HAP-1 (cell line): ENCODE results near the gene CDC42SE2.
A peak's percentile ranks its signal among the peaks of the same experiment; 100 is the strongest.
"Not testable (repeated sequence)": the region's sequence is repeated elsewhere in the genome, so short reads cannot be mapped to it uniquely, and the experiment has no call there.

Source experiments
- DNase-seq, 2 experiments: peaks; one replicate each; pipeline ENCODE4 v3.0.0-alpha.2; 2016 to 2020; ENCODE audit warnings: low spot score in 2 of 2
- H3K27me3 ChIP-seq: fragments of 250-450 bp; sonication (Bioruptor Pico); 2 replicates; pipeline ENCODE4 v1.5.1; 2020; ENCODE audit warnings: low read depth, mild to moderate bottlenecking, moderate library complexity
- H3K36me3 ChIP-seq: fragments of 250-450 bp; sonication (Bioruptor Pico); replicated peaks from 2 replicates; pipeline ENCODE4 v1.5.1; 2020; ENCODE audit warnings: mild to moderate bottlenecking
- H3K4me1 ChIP-seq: fragments of 250-450 bp; sonication (Bioruptor Pico); 2 replicates; pipeline ENCODE4 v1.5.1; 2020; ENCODE audit warnings: mild to moderate bottlenecking
- H3K4me3 ChIP-seq: fragments of 250-450 bp; sonication (Bioruptor Pico); 2 replicates; pipeline ENCODE4 v1.5.1; 2020; ENCODE audit warnings: mild to moderate bottlenecking, moderate library complexity
- H3K9me3 ChIP-seq: fragments of 250-450 bp; sonication (Bioruptor Pico); 2 replicates; pipeline ENCODE4 v1.5.1; 2020; ENCODE audit warnings: mild to moderate bottlenecking, moderate library complexity
- in situ Hi-C: fragments of 300-500 bp; cut with MboI; formaldehyde crosslinking; loops from 3 replicates; pipeline ENCODE4 v1.14.3; 2020; ENCODE audit warnings: low sequenced_read_pairs, inconsistent platforms, mixed read lengths

Gene CDC42SE2

GRCh38 chr5:131260895-131261294 lies 3.0 kb upstream of the CDC42SE2 start:
- in situ Hi-C loops = no loop called here
- Histone ChIP-seq H3K36me3 (no peaks in the 10 kb centered on the region), H3K4me1 (peaks cover 24% of the 10 kb centered on the region)

DNA sequence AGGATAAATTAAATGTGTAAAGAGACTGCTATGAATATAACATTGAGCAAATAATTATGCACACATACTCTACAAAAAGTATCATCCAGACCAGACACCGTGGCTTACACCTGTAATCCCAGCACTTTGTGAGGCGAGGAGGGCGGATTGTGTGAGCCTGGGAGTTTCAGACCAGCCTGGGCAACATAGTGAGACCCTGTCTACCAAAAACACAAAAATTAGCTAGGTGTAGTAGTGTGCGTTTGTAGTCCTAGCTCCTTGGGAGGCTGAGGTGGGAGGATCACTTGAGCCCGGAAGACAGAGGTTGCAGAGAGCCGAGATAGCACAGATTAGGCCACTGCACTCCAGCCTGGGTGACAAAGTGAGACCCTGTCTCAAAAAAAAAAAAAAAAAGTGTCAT lies 2.4 kb upstream of the CDC42SE2 start:
- DNase-seq = no peak
- Histone ChIP-seq H3K27me3 (no peaks in the 10 kb centered on the region), H3K4me3 (no peak overlapping the region), H3K36me3 (no peaks in the 10 kb centered on the region), H3K9me3 (no peaks in the 10 kb centered on the region), H3K4me1 (peaks cover 27% of the 10 kb centered on the region)
- in situ Hi-C loops = no loop called here

More at GRCh38 chr5:131260895-131261294, 3.0 kb upstream of the CDC42SE2 start:
- no peaks in the 10 kb centered on the region for H3K27me3 ChIP-seq
- H3K4me3 ChIP-seq = no peak overlapping the region
- H3K9me3 ChIP-seq = no peaks in the 10 kb centered on the region
- no peak for DNase-seq

- no peak for DNase-seq
- in situ Hi-C loops = no loop called here
- Histone ChIP-seq H3K4me3 (peak overlapping the region; percentile 83), H3K9me3 (no peaks in the 10 kb centered on the region), H3K27me3 (no peaks in the 10 kb centered on the region), H3K36me3 (no peaks in the 10 kb centered on the region), H3K4me1 (peaks cover 20% of the 10 kb centered on the region)
Observed at GRCh38 chr5:131262953-131263541, 806 bp upstream of the CDC42SE2 start.

DNA sequence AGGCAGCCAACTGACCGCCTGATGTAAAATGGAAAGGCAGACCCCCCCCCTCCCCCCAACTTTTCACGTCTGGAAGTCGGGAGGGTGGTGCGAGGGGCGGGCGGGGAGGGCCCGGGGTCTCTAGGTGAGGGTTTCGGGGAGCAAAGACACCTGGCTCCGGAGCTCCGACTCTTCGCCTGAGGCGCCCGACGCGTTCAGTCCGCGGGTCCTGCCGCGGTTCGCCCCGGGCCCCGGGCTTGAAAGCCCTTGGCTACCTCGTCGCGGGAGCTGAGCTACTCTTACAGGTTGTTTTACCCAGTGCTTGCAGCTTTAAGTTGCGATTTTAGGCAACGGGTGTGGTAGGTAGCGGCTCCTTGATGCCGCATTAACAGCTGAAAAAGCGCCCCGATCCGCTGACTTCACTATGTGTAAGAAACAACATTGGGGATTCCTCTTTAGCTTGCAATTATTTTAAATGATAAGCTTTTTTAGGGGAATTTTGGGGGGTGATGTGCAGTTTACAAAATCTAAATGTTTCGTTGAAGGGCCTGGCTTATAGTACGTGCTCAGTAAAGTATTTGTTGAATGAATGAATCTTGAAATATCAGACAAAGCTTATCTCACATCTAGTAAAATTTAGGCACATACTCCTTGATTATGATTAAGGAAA lies 722 bp downstream of the CDC42SE2 start:
- Histone ChIP-seq H3K4me1 (peaks cover 15% of the 10 kb centered on the region), H3K9me3 (no peaks in the 10 kb centered on the region), H3K36me3 (no peaks in the 10 kb centered on the region), H3K4me3 (peak overlapping the region; percentile 83), H3K27me3 (no peaks in the 10 kb centered on the region)
- peak; percentile 49 to 63 for DNase-seq
- in situ Hi-C loops = no loop called here

DNA sequence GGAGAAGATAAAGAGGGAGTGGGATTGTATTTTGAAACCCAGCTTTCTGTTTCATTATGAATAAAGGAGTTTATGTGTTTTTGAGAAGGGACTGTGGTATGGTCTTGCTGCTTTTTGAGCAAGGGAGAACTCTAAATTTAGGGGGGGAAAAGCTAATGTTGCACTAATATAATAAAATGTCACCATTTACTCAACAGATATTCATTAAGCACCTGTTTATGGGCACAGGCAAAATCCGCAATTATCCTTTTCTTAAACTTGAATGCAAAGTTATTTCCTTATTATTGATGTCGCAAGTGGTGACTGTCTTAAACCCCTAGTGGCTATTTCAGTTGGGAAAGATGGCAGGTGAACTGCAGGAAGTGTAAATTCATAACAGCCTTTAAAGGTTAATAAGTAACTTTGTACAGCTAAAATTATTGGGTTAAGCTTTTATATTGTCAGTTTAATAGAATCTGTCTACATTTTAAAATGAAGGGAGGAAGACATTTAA lies 1.5 kb downstream of the CDC42SE2 start:
- peak in 1 of 2 experiments; percentile 39 for DNase-seq
- Histone ChIP-seq H3K4me3 (peak overlapping the region; percentile 83), H3K36me3 (no peaks in the 10 kb centered on the region), H3K9me3 (no peaks in the 10 kb centered on the region), H3K27me3 (no peaks in the 10 kb centered on the region), H3K4me1 (peaks cover 15% of the 10 kb centered on the region)
- in situ Hi-C loops = no loop called here

GRCh38 chr5:131266370-131267060 lies 2.7 kb downstream of the CDC42SE2 start:
- no peaks in the 10 kb centered on the region for H3K27me3 ChIP-seq
- in situ Hi-C loops = no loop called here
- no peaks in the 10 kb centered on the region for H3K36me3 ChIP-seq
- H3K9me3 ChIP-seq = no peaks in the 10 kb centered on the region
- no peak overlapping the region for H3K4me3 ChIP-seq
- peaks cover 18% of the 10 kb centered on the region for H3K4me1 ChIP-seq
- no peak for DNase-seq

DNA sequence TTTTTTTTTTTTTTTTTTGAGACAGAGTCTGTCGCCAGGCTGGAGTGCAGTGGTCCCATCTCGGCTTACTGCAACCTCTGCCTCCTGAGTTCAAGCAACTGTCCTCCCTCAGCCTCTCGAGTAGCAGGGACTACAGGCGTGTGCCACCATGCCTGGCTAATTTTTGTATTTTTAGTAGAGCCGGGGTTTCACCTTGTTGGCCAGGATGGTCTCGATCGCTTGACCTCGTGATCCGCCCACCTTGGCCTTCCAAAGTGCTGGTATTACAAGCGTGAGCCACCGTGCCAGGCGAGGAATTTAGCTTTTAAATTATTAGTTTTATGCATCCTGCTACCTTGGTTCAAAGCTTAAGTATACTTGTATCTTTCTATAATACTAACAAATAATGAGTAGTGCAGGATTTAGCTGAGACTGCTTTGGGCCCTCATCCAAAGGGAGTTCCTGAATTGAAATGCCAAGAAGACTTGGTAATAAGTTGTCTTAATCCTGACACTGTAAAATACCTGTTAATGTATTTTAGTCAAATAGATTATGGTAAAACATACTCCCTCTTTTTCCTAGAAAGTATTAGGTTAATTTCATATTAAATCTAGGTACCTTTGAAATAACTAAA lies 5.0 kb downstream of the CDC42SE2 start:
- in situ Hi-C loops = no loop called here
- DNase-seq = no peak
- peaks cover 15% of the 10 kb centered on the region for H3K4me1 ChIP-seq
- H3K27me3 ChIP-seq = no peaks in the 10 kb centered on the region
- H3K9me3 ChIP-seq = no peaks in the 10 kb centered on the region
- no peaks in the 10 kb centered on the region for H3K36me3 ChIP-seq
- H3K4me3 ChIP-seq = no peak overlapping the region

DNA sequence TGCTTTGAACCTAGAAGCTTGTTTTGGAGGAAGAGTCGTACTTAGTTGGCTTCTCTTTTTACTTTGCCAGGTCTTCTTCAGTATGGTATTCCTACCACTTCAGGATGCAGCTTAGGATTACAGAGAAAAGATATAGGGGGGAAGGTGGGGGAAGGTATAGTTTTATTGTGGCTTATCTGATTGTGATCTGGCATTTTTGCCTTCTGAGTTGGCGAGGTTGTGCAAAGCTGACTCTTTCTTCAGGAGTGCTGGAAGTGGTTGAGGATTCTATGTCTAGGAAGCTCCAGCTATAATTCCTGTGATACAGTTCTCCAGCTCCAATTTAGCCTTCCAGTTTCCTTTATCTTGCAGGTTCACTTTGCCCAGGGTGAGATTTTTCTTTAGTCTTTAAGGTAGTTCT lies 7.0 kb downstream of the CDC42SE2 start:
- Histone ChIP-seq H3K4me1 (peaks cover 7% of the 10 kb centered on the region), H3K4me3 (no peak overlapping the region), H3K36me3 (no peaks in the 10 kb centered on the region), H3K27me3 (no peaks in the 10 kb centered on the region), H3K9me3 (no peaks in the 10 kb centered on the region)
- DNase-seq = no peak
- in situ Hi-C loops = no loop called here

DNA sequence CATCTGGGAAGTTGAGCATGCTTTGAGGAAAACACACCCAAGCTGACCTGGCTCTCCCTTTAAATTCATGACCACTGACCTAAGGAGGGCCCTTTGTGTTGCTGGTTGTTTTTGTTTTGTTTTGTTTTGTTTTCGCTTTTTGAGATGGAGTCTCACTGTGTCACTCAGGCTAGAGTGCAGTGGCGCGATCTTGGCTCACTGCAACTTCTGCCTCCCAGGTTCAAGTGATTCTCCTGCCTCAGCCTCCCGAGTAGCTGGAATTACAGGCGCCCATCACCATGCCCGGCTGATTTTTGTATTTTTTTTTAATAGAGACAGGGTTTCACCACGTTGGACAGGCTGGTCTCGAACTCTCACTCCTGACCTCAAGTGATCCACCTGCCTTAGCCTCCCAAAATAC lies 8.0 kb downstream of the CDC42SE2 start:
- in situ Hi-C loops, H3K4me1 ChIP-seq, H3K9me3 ChIP-seq, H3K27me3 ChIP-seq, DNase-seq, H3K4me3 ChIP-seq, H3K36me3 ChIP-seq: not testable (repeated sequence)

DNA sequence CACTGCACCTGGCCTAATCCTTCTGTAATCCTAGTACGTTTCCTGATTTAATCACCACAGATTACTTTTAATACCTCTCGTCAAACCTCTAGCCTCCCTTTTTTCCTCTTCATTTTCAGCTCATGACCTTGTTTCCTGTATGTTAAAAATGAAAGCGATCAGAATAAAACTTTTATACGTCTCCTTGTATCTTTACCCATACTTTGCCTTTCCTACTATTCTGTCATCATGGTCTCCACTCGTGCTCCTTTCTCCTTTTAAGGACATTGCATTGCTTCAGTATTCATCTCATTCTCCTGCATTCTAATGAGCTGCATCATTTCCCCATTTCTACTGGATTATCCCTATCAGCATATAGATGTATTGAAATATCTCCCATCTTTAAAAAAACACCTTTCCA lies 8.5 kb downstream of the CDC42SE2 start:
- H3K9me3 ChIP-seq = no peaks in the 10 kb centered on the region
- H3K27me3 ChIP-seq = no peaks in the 10 kb centered on the region
- no peaks in the 10 kb centered on the region for H3K36me3 ChIP-seq
- no peak overlapping the region for H3K4me3 ChIP-seq
- no peak for DNase-seq
- peaks cover 4% of the 10 kb centered on the region; the same call in 1 of the 2 replicates for H3K4me1 ChIP-seq
- in situ Hi-C loops = no loop called here

- in situ Hi-C loops = no loop called here
- DNase-seq = no peak
- Histone ChIP-seq H3K36me3 (no peaks in the 10 kb centered on the region), H3K9me3 (no peaks in the 10 kb centered on the region), H3K27me3 (no peaks in the 10 kb centered on the region), H3K4me3 (no peak overlapping the region), H3K4me1 (peaks cover 4% of the 10 kb centered on the region; the same call in 1 of the 2 replicates)
Observed at GRCh38 chr5:131272724-131273123, 8.9 kb downstream of the CDC42SE2 start.

- in situ Hi-C loops = no loop called here
- H3K36me3 ChIP-seq = no peaks in the 10 kb centered on the region
Observed at GRCh38 chr5:131274326-131275063, 10.6 kb downstream of the CDC42SE2 start.

DNA sequence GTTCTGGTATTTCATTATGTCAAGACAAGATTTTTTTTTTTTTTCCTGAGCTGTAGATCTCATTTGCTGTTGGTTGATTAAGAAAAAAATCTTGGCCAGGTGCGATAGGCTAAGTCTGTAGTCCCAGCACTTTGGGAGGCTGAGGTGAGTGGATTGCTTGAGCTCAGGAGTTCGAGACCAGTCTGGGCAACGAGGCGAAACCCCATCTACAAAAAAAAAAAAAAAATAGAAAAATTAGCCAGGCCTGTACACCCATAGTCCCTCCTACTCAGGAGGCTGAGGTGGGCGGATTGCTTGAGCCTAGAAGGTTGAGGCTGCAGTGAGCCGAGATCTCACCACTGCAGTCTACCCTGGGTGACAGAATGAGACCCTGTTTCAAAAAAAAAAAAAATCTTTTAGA lies 12.2 kb downstream of the CDC42SE2 start:
- in situ Hi-C loops = no loop called here
- DNase-seq = no peak
- Histone ChIP-seq H3K36me3 (no peaks in the 10 kb centered on the region), H3K9me3 (no peaks in the 10 kb centered on the region), H3K4me1 (peaks cover 22% of the 10 kb centered on the region), H3K27me3 (no peaks in the 10 kb centered on the region), H3K4me3 (no peak overlapping the region)

More at GRCh38 chr5:131274326-131275063, 10.6 kb downstream of the CDC42SE2 start:
- Histone ChIP-seq H3K4me3 (no peak overlapping the region), H3K27me3 (no peaks in the 10 kb centered on the region), H3K4me1 (peaks cover 10% of the 10 kb centered on the region), H3K9me3 (no peaks in the 10 kb centered on the region)
- no peak for DNase-seq
